Ascending aorta (tissue), 2 donors: ENCODE measurements around the gene PADI2. TPM values are rescaled to one million over a fixed set of nuclear protein-coding genes. Genes with fewer than 3 reads are reported as not detected.

Experiments used
- DNase-seq, 2 donors: peaks; one replicate each; pipeline ENCODE4 v3.0.0-alpha.2; 2019; ENCODE audit warnings: low spot score in 2 of 2
- H3K27ac ChIP-seq, 2 donors: fragments of 200-600 bp; sonication (generic); one replicate each; pipeline ENCODE4 v1.5.1; 2016 to 2017; ENCODE audit warnings: mild to moderate bottlenecking in 1 of 2
- H3K27me3 ChIP-seq: fragments of 200-600 bp; sonication (generic); one replicate; pipeline ENCODE4 v1.5.1; 2017
- H3K36me3 ChIP-seq, 2 donors: fragments of 200-600 bp; sonication (generic); one replicate each; pipeline ENCODE4 v1.5.1; 2016
- H3K4me1 ChIP-seq, 2 donors: fragments of 200-600 bp; sonication (generic); one replicate each; pipeline ENCODE4 v1.5.1; 2016 to 2017; ENCODE audit warnings: mild to moderate bottlenecking in 1 of 2
- H3K4me3 ChIP-seq, 2 donors: fragments of 200-600 bp; sonication (generic); one replicate each; pipeline ENCODE4 v1.5.1; 2016 to 2017; ENCODE audit warnings: mild to moderate bottlenecking in 1 of 2
- H3K9me3 ChIP-seq, 2 donors: fragments of 200-600 bp; sonication (generic); one replicate each; pipeline ENCODE4 v1.5.1; 2016
- intact Hi-C: fragments of 100-400 bp; cut with DNase I; formaldehyde crosslinking; loops from one replicate; pipeline ENCODE4 v1.15.1; 2023
- total RNA-seq: library from RNA; depleted of rRNA; stranded (reverse); fragments of >200 nt; gene quantifications from one replicate; pipeline ENCODE4 v1.1.0, GENCODE V29; 2016
- TF ChIP-seq, protein P1 (sequence below), 3 experiments: fragments of 200-600 bp in 2 of 3; fragments of 450-650 bp in 1 of 3; sonication (generic) in 2 of 3; IDR thresholded peaks; one replicate each; pipeline ENCODE4 v1.5.1; 2016 to 2019; ENCODE audit warnings: antibody characterized with exemption in 3 of 3, mild to moderate bottlenecking in 1 of 3, moderate library complexity in 1 of 3

Gene PADI2
- total RNA-seq, 1 donor from 2014 or later = 0.21 TPM

DNA sequence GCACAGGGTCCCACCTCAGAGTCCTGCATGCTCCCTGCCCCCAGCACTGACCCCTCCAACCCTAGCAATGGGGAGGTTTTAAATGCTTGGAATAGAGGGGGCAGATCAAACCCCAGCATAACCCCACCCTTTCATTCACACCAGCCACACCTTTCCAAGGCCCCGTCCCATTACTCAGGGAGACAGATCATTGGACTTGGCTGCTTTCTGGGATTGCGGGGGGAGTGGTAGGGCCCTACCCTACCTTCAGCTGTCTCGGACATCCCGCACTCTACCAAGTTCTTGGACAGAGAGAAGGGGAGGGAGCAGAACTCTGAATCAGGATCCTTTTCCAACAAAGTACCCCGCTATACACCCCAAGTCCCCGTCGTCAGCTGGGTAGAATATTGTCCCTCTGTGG is 983 bp downstream of the PADI2 start:
- no peaks in the 10 kb centered on the region for H3K36me3 ChIP-seq
- TF ChIP-seq, protein P1, sequence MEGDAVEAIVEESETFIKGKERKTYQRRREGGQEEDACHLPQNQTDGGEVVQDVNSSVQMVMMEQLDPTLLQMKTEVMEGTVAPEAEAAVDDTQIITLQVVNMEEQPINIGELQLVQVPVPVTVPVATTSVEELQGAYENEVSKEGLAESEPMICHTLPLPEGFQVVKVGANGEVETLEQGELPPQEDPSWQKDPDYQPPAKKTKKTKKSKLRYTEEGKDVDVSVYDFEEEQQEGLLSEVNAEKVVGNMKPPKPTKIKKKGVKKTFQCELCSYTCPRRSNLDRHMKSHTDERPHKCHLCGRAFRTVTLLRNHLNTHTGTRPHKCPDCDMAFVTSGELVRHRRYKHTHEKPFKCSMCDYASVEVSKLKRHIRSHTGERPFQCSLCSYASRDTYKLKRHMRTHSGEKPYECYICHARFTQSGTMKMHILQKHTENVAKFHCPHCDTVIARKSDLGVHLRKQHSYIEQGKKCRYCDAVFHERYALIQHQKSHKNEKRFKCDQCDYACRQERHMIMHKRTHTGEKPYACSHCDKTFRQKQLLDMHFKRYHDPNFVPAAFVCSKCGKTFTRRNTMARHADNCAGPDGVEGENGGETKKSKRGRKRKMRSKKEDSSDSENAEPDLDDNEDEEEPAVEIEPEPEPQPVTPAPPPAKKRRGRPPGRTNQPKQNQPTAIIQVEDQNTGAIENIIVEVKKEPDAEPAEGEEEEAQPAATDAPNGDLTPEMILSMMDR (IDR thresholded peaks at IDR 0.05) = no peak
- no peak overlapping the region for H3K4me3 ChIP-seq
- DNase-seq = no peak
- peaks cover 4 to 7% of the 10 kb centered on the region in 2 donors for H3K4me1 ChIP-seq
- peaks cover 15% of the 10 kb centered on the region for H3K27me3 ChIP-seq
- no peaks in the 10 kb centered on the region for H3K9me3 ChIP-seq
- intact Hi-C loops = no loop called here
- no peak overlapping the region for H3K27ac ChIP-seq

DNA sequence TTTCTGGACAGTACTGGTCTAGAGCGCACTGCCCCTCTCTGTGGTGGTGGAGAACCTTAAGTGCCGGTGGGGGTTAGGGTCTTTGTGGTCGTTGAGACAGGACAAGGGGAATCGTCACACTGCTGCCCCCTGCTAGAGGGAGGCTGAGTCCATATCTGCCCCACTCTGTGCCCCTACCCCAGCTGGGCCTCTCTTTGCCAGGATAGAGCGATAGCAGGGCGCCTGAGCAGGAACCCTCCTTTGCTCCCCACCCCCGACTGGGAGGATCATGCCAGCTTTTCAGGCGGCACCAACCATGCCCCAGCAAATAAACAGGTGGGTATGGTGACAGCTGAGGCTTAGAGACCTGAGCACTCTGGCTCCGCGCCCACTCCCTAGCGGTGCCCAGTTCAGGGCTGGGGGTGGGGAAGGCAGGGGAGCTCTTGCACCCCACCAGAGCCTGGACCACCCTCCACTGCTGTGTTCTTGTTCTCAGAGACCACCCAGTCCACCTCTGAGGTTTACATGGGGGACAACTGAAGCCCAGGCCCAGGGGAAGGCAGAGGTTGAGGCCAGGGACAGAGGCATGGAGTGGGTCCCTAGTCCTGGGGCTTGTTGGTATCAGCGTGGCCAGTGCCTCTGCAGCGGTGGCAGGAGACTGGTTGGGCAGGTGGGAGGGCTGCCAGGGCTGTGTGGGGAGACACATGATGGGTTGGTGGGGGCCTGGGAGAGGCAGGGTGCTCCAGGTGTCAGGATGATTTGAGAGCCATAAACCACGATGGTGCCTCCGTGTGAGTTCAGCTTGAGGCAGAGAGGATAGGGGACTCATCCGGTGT is 1.6 kb downstream of the PADI2 start:
- TF ChIP-seq, protein P1 (IDR thresholded peaks at IDR 0.05) = no peak
- H3K27ac ChIP-seq = no peak overlapping the region

DNA sequence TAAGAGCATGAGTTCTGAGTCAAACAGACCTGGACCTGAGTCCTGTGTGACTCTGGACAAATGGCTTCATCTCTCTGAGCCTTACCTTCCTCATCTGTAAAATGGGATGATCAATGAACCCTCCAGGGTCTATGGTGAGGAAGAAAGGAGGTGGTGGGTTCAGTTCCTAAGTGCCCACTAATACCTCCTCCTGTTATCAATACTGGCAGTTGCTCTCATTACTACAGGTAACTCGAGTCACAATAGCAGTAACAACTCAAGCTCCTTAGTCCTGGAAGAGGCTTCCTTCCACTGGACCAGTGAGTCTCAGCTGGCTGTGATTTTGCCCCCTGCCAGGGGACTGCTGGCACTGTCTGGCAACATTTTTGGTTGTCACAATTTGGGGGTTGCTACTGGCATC is 2.6 kb downstream of the PADI2 start:
- Histone ChIP-seq H3K9me3 (no peaks in the 10 kb centered on the region), H3K4me3 (no peak overlapping the region), H3K27me3 (peaks cover 15% of the 10 kb centered on the region), H3K36me3 (no peaks in the 10 kb centered on the region), H3K27ac (no peak overlapping the region), H3K4me1 (peaks cover 4 to 7% of the 10 kb centered on the region in 2 donors)
- intact Hi-C loops = no loop called here
- TF ChIP-seq, protein P1 (IDR thresholded peaks at IDR 0.05) = no peak
- DNase-seq = no peak

More for the DNA sequence above, 1.6 kb downstream of the PADI2 start:
- peaks cover 4 to 7% of the 10 kb centered on the region in 2 donors for H3K4me1 ChIP-seq
- no peak for DNase-seq
- H3K27me3 ChIP-seq = peaks cover 15% of the 10 kb centered on the region
- no peaks in the 10 kb centered on the region for H3K36me3 ChIP-seq
- H3K4me3 ChIP-seq = no peak overlapping the region
- intact Hi-C loops = no loop called here
- H3K9me3 ChIP-seq = no peaks in the 10 kb centered on the region

DNA sequence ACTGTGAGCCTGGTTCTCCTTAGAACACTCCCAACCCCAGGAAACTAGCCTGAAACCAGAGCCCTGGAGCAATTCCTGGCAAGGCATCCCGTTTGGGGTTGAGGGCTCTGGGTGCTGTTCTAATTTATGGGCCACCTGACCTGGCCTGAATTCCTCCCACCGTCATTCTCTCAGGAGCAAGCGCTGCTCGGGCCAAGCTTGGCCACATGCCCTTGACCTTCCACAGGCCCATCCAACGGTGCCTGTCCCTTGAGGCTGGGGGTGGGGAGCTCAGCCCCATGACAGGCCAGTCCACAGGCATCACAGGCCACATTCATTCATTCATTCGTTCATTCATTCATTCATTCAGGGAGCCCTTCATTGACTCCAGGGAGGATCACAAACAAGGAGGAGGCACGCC is 5.3 kb downstream of the PADI2 start:
- H3K36me3 ChIP-seq = no peaks in the 10 kb centered on the region
- peaks cover under 1 to 4% of the 10 kb centered on the region in 2 donors for H3K4me1 ChIP-seq
- H3K27me3 ChIP-seq = peaks cover 12% of the 10 kb centered on the region
- H3K9me3 ChIP-seq = no peaks in the 10 kb centered on the region
- TF ChIP-seq, protein P1 (IDR thresholded peaks at IDR 0.05) = no peak
- H3K4me3 ChIP-seq = no peak overlapping the region
- no peak overlapping the region for H3K27ac ChIP-seq
- intact Hi-C loops = no loop called here
- DNase-seq = no peak

DNA sequence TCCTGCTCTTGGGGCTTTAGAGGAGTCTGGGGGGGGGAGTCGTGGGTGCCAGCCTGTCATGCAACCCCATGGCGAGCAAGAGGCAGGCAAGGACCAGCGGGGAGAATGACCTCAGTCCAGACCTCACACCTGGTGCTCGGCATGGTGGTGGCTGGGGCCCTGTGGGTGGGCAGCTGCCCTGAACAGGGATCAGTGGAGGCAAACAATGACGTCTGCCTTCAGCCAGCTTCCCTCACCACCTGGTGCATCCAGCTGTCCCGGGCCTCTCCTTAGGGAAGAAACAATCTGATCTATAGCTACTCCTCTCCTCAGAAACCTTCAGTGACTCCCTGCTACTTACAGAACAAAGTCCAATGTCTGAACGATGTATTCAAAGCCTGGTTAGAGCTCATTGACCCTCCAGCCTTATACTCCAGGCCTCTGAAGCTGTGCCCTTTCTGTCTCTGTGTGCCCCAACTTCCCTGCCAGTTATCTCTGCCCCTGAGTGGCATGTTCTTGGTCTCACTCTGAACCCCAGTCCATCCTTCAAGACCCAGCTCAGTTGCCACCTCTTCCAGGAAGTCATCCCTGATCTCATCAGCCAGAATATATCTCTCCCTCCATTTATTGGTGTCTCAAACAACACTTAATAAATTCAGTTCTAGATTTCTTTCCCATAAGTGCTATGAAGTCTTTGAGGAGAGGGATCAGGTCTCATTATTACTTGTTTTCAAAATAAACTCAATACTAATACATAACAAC is 6.6 kb downstream of the PADI2 start:
- intact Hi-C loops = no loop called here
- no peak overlapping the region for H3K4me3 ChIP-seq
- H3K4me1 ChIP-seq = no peaks in the 10 kb centered on the region
- DNase-seq = no peak
- TF ChIP-seq, protein P1 (IDR thresholded peaks at IDR 0.05) = no peak
- H3K36me3 ChIP-seq = no peaks in the 10 kb centered on the region
- no peaks in the 10 kb centered on the region for H3K9me3 ChIP-seq
- peaks cover 4% of the 10 kb centered on the region for H3K27me3 ChIP-seq
- H3K27ac ChIP-seq = no peak overlapping the region
